H1 (cell line): ENCODE results near the gene LDLRAD4. TPM values are rescaled to one million over a fixed set of nuclear protein-coding genes. Genes with fewer than 3 reads are reported as not detected.

Experiments
- NRF1 ChIP-seq: IDR thresholded peaks from 2 replicates; pipeline ENCODE4 v1.6.1; 2011; ENCODE audit warnings: mild to moderate bottlenecking, low read depth, low read length, improper control_type of control experiment
- POLR2A ChIP-seq, 2 experiments: IDR thresholded peaks; 1 replicate in 1 of 2; 2 replicates in 1 of 2; pipeline ENCODE4 v1.6.1; 2011; ENCODE audit warnings: low read depth in 2 of 2, low read length in 2 of 2, mild to moderate bottlenecking in 2 of 2; ENCODE audit errors: control extremely low read depth in 1 of 2
- SUZ12 ChIP-seq: fragments of 200-600 bp; sonication (generic); IDR thresholded peaks from 2 replicates; pipeline ENCODE4 v1.6.1; 2012; ENCODE audit warnings: mild to moderate bottlenecking, inconsistent platforms, low read length, moderate library complexity, mixed read lengths
- TBP ChIP-seq: IDR thresholded peaks from 2 replicates; pipeline ENCODE4 v1.6.1; 2011; ENCODE audit warnings: low read depth, low read length, improper control_type of control experiment
- polyA plus RNA-seq, 7 experiments: library from polyadenylated mRNA; depleted of rRNA in 3 of 7; stranded (reverse) in 5 of 7; unstranded in 2 of 7; fragments of >200 nt in 5 of 7; fragments of 200-250 nt in 2 of 7; gene quantifications; 1 replicate in 5 of 7; 2 replicates in 1 of 7; 4 replicates in 1 of 7; pipeline versions ENCODE4 v1.2.1 to v1.2.3, GENCODE V29; 2011 to 2013; ENCODE audit warnings: missing spikeins in 2 of 7, mixed read lengths in 2 of 7
- total RNA-seq: library from RNA; stranded (reverse); fragmentation: NEBNext Ultra II Directional; extraction: Animal tissue kit (Norgen Biotek cat#: 25700); gene quantifications from 2 replicates; pipeline ENCODE4 v1.2.1, GENCODE V29; 2021

LDLRAD4 gene
- total and polyA plus RNA-seq, 2 of the 8 experiments (the other 6 are each of a cell fraction or from before 2014, with no cell fraction given) = 0.77 to 1.4 TPM

GRCh38 chr18:13247506-13247905 is 28.9 kb downstream of the LDLRAD4 start (continued):
- TF ChIP-seq POLR2A (IDR thresholded peaks at IDR 0.05; ENCODE audit: control extremely low read depth in 1 of 2, low read depth in 2 of 2, low read length in 2 of 2) (no peak), NRF1 (no peak), TBP (no peak), SUZ12 (no peak)
